ENCODE measurements around the gene LOXHD1. TPM values are rescaled to one million over a fixed set of nuclear protein-coding genes. Genes with fewer than 3 reads are reported as not detected.

The LOXHD1 gene
- total and polyA plus RNA-seq, 2 of the 4 experiments (the other 2 are of a cell fraction): not detected

DNA sequence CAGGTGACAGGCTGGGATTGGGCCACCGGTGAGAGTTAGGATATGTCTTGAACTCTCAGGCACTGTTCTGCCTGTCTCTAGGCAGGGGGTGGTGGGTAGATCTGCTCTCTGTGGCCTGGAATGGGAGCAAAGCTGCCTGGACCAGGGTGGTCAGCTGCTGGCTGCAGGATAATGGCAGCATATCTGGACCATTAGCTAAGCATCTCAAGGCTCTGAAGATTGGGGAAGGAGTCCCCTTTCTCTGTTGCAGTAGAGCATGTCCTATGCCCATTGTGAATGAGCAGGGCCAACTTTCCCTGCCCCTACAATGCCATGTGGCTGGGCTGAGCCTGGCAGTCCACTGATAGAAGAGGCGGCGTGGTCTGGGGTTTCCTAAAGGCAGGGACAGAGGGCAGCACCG, 34.6 kb downstream of the LOXHD1 start:
- H2AK5ac ChIP-seq (ENCODE audit: low read depth, low read length): no peak overlapping the region
- H3K9me3 ChIP-seq (ENCODE audit: control insufficient read depth, insufficient read depth, low read length): no peaks in the 10 kb centered on the region
- H3K27me3 ChIP-seq (ENCODE audit: control insufficient read depth, insufficient read depth, low read length): no peaks in the 10 kb centered on the region
- intact Hi-C loops (cut with micrococcal nuclease) (no loop called here), in situ Hi-C loops (cut with MboI; ENCODE audit: low sequenced_read_pairs) (no loop called here), dilution Hi-C loops (cut with HindIII; ENCODE audit: low sequenced_read_pairs, unreplicated experiment) (no loop called here)
- no CpG with 5 or more reads among the region's 4 CpGs for WGBS, 2 experiments (ENCODE audit: extremely low coverage in 2 of 2, insufficient read length in 1 of 2)
- no peak overlapping the region for H4K5ac ChIP-seq (ENCODE audit: low read depth, low read length)
- no peak for ATAC-seq (ENCODE audit: low read depth)
- H3K4ac ChIP-seq (ENCODE audit: low read depth, low read length): no peak overlapping the region
- no peaks in the 10 kb centered on the region for H3K36me3 ChIP-seq (ENCODE audit: control insufficient read depth, insufficient read depth, low read length)
- no peak for DNase-seq
- H2BK20ac ChIP-seq (ENCODE audit: low read depth, low read length): no peak overlapping the region
- H2AK9ac ChIP-seq (replicated peaks; ENCODE audit: low read depth, low read length, poor library complexity): peak overlapping the region; percentile 48
- H2BK120ac ChIP-seq (ENCODE audit: low read depth, low read length): no peak overlapping the region
- H3K56ac ChIP-seq (ENCODE audit: extremely low read depth, insufficient read depth, low read length): no peak overlapping the region
- POLR2A ChIA-PET (ENCODE audit: unreplicated experiment): no interaction called here
- H4K20me1 ChIP-seq (ENCODE audit: insufficient read depth, low read length): no peaks in the 10 kb centered on the region
- no peak overlapping the region for H3K27ac ChIP-seq (ENCODE audit: insufficient read depth, low read length)
- no peak overlapping the region for H4K91ac ChIP-seq (ENCODE audit: insufficient read depth, low read depth, low read length)
- no peak for TF ChIP-seq MXI1 (IDR thresholded peaks at IDR 0.05; ENCODE audit: borderline replicate concordance, low read depth, low read length)
- TF ChIP-seq RAD21 (IDR thresholded peaks at IDR 0.05; ENCODE audit: low read length): no peak
- no peak for TF ChIP-seq MAFK (IDR thresholded peaks at IDR 0.05; ENCODE audit: low read depth, low read length)
- no peak for TF ChIP-seq USF2 (IDR thresholded peaks at IDR 0.05; ENCODE audit: low read depth, low read length)
- no peak for TF ChIP-seq FOS (IDR thresholded peaks at IDR 0.05; ENCODE audit: low read depth, low read length)
- no peak for TF ChIP-seq ELK1 (IDR thresholded peaks at IDR 0.05; ENCODE audit: borderline replicate concordance, low read depth, low read length)
- no peak for TF ChIP-seq BHLHE40 (IDR thresholded peaks at IDR 0.05; ENCODE audit: low read depth, low read length)
- TF ChIP-seq, protein P1, sequence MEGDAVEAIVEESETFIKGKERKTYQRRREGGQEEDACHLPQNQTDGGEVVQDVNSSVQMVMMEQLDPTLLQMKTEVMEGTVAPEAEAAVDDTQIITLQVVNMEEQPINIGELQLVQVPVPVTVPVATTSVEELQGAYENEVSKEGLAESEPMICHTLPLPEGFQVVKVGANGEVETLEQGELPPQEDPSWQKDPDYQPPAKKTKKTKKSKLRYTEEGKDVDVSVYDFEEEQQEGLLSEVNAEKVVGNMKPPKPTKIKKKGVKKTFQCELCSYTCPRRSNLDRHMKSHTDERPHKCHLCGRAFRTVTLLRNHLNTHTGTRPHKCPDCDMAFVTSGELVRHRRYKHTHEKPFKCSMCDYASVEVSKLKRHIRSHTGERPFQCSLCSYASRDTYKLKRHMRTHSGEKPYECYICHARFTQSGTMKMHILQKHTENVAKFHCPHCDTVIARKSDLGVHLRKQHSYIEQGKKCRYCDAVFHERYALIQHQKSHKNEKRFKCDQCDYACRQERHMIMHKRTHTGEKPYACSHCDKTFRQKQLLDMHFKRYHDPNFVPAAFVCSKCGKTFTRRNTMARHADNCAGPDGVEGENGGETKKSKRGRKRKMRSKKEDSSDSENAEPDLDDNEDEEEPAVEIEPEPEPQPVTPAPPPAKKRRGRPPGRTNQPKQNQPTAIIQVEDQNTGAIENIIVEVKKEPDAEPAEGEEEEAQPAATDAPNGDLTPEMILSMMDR (conservative IDR thresholded peaks at IDR 0.05; ENCODE audit: low read depth, low read length): no peak
- no peak for TF ChIP-seq CHD1 (IDR thresholded peaks at IDR 0.05; ENCODE audit: low read depth, low read length)
- no peak for TF ChIP-seq NFE2L2 (IDR thresholded peaks at IDR 0.05; ENCODE audit: low read depth, low read length)
- no peak for TF ChIP-seq MAZ (IDR thresholded peaks at IDR 0.05; ENCODE audit: borderline replicate concordance, low read depth, low read length)
- no peak for TF ChIP-seq CEBPB (IDR thresholded peaks at IDR 0.05; ENCODE audit: low read depth, low read length)
- no peak for TF ChIP-seq RFX5 (IDR thresholded peaks at IDR 0.05; ENCODE audit: low read depth, low read length)
- no peak for TF ChIP-seq POLR2A (IDR thresholded peaks at IDR 0.05; ENCODE audit: low read depth, low read length)
- H3K4me1 ChIP-seq (ENCODE audit: control insufficient read depth, insufficient read depth, low read length): no peaks in the 10 kb centered on the region
- H3K18ac ChIP-seq (ENCODE audit: low read depth, low read length): no peak overlapping the region
- no TSS peak for BruUV-seq (replicated peaks)
- no peak overlapping the region for H3K14ac ChIP-seq (replicated peaks; ENCODE audit: low read depth, low read length)
- H3K4me3 ChIP-seq (ENCODE audit: insufficient read depth, low read depth, low read length): no peak overlapping the region
- no peak overlapping the region for H3K4me2 ChIP-seq (ENCODE audit: low read depth, low read length)
- no peak overlapping the region for H3K9ac ChIP-seq (ENCODE audit: low read depth, low read length)
- H3K9me1 ChIP-seq (ENCODE audit: insufficient read depth, low read length): no peaks in the 10 kb centered on the region
- no peaks in the 10 kb centered on the region for H3K79me1 ChIP-seq (ENCODE audit: low read depth in 1 of 2, low read length in 2 of 2)
- CTCF ChIA-PET: interaction anchor here (0.9 kb wide), 1 partner anchor 448 kb away, joined by 4 read pairs; a partner anchor contains a TSS
- no peak overlapping the region for H2BK5ac ChIP-seq (ENCODE audit: low read depth, low read length, poor library complexity, severe bottlenecking)
- H4K8ac ChIP-seq (ENCODE audit: low read depth in 2 of 2, low read length in 2 of 2): no peak overlapping the region
- no peak overlapping the region for H2AFZ ChIP-seq (replicated peaks; ENCODE audit: low read length, poor library complexity)
- no peak overlapping the region for H2BK15ac ChIP-seq (ENCODE audit: low read depth, low read length)
- H3K23ac ChIP-seq (ENCODE audit: low read depth, low read length): no peak overlapping the region
